HG03280 (cell line): ENCODE measurements around the gene FBXW11.
A peak's percentile ranks its signal among the peaks of the same experiment; 100 is the strongest.
"Not testable (repeated sequence)": the region's sequence is repeated elsewhere in the genome, so short reads cannot be mapped to it uniquely, and the experiment has no call there.

ENCODE experiments used
- ATAC-seq: cut with Tn5 transposase; IDR thresholded peaks from one replicate; pipeline ENCODE4 v1.9.1; 2021; ENCODE audit warnings: mild to moderate bottlenecking, moderate library complexity; ENCODE audit not compliant: unreplicated experiment

Gene FBXW11

DNA sequence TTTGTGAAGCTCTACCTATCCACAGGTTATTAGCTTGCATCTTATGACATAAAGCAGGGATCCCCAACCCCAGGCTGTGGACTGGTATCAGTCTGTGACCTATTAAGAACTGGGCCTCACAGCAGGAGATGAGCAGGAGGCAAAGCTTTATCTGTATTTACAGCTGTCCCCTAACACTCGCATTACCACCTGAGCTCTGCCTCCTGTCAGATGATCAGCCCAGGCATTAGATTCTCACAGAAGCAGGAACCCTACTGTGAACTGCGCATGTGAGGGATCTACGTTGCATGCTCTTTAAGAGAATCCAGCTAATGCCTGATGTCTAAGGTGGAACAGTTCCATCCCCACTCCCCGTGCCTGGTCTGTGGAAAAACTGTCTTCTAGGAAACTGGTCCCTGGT is 19.7 kb downstream of the FBXW11 start:
- ATAC-seq, result no peak

DNA sequence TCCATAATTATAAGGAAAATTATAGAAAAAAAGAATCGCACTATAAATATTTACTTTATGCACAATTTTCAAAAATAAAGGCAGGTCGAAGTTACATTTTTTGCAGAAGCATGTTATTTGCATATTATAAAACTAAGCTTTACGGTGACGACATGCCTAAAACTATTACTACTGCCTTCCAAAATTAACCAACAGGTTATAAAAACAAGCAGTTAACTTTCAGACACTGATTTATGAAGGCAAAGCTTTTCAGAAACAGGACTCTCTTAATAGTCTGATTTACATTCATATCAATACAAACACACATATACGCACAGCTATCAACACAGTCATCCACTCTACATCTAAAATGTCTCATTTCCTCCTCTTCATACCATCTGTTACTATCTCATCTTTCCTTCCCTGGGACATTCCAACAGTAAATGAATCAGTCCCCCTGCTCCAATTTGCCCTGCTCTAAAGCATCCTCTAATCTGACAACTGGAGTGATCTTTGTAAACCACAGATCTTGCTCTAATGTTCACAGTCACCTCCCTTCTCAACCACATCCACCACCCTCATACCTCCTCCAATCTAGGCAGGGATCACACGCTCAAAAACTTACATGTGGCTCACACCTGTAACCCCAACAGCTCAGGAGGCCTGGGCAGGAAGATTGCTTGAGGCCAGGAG is 21.6 kb downstream of the FBXW11 start:
- no peak for ATAC-seq

DNA sequence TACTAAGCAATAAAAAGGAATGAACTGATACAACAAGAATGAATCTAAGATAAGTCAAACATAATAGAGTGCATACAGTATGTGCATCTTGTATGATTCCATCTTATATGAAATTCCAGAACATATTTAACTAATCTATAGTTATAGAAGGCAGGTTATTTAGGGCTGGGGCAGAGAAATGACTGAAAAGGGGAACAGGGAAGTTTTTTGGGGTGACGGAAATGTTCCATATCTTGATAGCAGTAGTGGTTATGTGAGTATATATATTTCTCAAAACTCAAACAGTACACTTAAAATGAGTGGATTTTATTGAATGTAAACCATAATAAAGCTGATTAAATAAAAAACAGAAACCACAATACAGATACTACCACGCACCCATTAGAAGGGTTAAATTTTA is 24.6 kb downstream of the FBXW11 start:
- ATAC-seq, result no peak

DNA sequence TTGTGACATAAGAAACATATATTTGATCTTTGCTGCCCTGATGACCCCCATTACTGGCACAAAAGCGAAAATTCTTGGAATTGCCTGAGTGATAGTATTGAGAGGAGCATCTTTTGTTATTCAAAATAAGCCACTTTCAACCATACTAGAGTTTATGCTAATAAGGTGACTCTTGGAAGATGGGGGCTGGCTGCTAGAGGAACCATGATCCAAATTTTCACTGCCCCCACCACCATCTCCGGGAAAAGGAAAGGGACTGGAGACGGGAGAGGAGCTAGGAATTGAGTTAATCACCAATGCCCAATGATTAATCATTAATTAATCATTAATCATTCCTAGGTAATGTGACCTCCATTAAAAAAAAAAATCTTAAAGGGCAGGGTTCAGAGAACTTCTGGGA is 25.6 kb downstream of the FBXW11 start:
- no peak for ATAC-seq

- ATAC-seq, result no peak
Observed at GRCh38 chr5:171979606-171980005, 26.8 kb downstream of the FBXW11 start.

DNA sequence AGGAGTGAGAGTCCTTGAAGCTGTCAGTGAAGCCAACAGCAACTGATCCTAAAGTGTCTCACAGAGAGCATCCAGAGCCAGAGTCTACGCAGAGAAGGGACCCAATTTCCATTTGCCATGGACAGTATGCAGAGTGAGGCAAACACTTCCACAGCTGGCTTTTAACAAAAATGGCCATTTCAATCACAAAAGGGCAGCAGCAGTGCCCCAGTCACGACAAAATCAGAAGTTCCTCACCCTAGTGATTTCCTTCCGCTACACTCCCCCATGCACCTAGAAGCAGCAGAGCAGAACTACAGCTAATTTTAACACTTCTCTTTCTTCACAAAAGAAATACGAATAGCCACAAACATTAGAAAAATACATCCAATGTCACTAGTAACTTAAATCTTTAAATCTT is 27.9 kb downstream of the FBXW11 start:
- ATAC-seq, result peak; percentile 44

DNA sequence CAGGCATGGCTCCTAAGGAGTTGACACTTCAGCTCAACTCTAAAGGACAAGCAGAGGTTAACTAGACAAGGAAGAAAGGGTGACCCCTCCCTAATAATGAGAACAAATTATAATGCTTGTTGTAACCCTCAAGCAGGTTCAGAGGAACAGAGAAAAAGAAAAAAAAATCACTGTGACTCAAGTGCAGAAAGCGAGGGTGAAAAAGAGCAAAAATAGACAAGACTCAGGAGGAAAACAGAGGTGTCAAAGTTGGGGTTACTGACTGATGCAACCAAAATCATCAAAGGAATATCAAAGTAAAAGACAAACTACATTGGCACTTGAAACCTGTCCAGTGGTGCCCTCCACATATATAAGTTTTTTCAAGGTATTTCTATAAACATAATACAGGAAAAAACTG is 28.4 kb downstream of the FBXW11 start:
- ATAC-seq, result no peak

- not testable (repeated sequence) for ATAC-seq
Observed at GRCh38 chr5:171977244-171977950, 29.0 kb downstream of the FBXW11 start.

DNA sequence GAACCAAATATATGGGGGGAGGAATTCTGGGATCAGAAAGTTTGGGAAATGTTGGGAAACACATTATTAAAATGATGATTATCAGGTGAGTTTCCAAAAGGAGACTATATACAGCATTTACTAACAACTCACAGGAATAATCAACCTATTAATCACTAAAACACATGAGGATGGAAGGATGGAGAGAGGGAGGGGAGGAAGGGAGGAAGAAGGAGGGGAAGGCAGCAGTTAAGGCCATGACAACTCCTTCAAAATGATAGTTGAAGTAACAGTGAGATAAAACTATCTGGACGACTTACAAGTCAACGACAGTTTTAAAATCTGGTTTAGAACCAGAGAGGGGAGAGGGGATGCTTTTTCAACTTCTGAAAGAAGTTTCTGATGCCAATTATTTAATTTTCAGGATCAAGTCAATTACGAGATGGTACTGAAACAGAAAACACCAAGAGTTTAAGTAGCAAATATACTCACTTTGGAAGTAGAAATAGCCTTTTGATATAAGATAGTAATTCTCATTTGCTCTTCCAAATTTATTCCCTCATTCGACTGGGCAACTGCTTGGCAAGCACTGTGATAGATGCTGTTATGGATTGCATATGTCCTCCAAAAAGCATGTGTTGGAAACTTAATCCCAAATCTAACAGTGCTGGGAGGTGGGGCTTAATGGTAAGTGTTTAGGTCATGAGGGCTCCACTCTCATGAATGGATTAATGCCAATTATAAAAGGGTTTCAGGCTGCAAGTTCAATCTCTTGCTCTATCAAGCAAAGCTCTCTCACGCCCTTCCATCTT is 30.4 kb downstream of the FBXW11 start:
- no peak for ATAC-seq

- ATAC-seq, result no peak
Observed at GRCh38 chr5:171975262-171975876, 31.1 kb downstream of the FBXW11 start.

DNA sequence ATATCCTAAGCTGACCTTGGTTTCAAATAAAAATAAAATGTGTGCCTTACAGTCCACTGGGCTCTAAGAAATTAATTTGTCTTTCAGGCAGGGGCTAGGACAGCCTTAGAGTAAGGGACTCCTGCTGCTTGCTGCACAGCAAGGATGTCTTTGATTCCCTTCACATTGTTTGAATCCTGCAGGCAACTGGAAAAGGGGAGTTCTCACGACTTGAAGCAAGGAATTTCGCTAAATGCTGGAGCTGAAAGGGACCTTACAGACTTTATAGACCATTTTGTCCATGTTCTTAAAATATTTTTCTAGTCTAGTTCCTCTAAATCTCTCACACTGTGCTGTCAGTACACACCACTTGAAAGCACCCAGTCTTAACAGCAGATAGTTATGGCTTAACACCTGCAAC is 35.6 kb downstream of the FBXW11 start:
- ATAC-seq, result no peak

- no peak for ATAC-seq
Observed at GRCh38 chr5:171969288-171969880, 37.1 kb downstream of the FBXW11 start.

DNA sequence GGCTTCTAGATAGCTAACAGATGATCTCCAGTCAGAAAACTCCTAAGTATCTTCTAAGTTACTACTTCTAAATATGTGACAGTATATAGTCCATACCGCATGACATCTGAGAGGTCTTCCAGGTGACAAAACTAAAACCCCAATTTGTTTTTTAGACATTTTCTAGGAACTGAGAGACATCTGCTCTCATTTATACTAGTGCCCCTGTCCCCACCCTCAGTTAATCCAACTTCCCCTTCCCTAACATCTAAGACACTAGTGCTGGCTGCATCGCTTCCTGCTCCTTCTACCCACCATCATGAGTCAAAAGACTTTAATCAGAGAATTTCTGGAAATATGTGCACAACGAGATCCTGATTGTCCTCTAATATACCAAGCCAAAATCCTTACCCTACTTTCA is 37.9 kb downstream of the FBXW11 start:
- no peak for ATAC-seq

- ATAC-seq, result no peak
Observed at GRCh38 chr5:171966964-171967363, 39.5 kb downstream of the FBXW11 start.

- no peak for ATAC-seq
Observed at GRCh38 chr5:171966270-171966669, 40.2 kb downstream of the FBXW11 start.

DNA sequence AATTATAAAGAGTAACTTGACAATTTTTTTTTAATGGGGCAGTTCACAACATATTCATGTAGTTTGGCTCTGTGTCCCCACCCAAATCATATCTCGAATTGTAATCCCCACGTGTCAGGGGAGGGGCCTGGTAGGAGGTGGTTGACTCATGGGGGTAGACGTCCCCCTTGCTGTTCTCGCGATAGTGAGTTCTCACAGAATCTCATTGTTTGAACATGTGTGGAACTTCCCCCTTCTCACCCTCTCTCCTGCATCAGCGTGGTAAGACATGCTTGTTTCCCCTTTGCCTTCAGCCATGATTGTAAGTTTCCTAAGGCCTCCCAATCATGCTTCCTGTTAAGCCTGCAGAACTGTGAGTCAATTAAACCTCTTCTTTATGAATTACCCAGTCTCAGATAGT is 40.7 kb downstream of the FBXW11 start:
- no peak for ATAC-seq

GRCh38 chr5:171963416-171963815 is 43.0 kb downstream of the FBXW11 start:
- ATAC-seq, result no peak

GRCh38 chr5:171961117-171961516 is 45.3 kb downstream of the FBXW11 start:
- peak; percentile 68 for ATAC-seq

DNA sequence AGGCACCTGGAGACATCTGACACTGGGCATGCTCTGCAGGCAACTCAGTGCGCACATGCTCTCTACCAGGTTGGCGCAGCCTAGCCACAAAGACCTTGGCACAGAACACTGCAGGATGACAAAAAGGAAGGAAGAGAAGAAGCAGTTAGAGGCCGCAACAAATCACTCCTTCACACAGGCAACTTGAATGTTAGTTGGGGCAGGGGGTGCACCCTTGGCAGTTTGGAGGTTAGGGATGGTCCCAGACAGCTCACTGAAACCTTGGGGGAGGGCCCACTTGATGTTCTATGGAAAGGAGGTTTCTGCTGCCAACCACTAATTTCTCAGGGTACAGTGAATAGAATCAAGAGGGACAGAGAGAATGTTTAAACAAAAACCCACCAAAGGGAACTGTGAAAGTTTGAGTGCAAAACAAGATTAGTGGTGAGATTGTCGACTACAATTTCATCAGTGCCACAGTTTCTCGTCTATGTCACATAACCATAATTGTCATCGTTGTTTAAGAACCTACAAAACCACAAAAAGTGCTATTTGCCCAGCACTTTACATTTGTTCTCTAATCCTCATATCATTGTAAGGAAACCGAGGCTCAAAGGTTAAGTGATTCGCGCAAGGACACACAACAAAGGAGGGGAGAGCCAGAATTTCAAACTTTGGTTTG is 48.7 kb downstream of the FBXW11 start:
- ATAC-seq, result no peak

DNA sequence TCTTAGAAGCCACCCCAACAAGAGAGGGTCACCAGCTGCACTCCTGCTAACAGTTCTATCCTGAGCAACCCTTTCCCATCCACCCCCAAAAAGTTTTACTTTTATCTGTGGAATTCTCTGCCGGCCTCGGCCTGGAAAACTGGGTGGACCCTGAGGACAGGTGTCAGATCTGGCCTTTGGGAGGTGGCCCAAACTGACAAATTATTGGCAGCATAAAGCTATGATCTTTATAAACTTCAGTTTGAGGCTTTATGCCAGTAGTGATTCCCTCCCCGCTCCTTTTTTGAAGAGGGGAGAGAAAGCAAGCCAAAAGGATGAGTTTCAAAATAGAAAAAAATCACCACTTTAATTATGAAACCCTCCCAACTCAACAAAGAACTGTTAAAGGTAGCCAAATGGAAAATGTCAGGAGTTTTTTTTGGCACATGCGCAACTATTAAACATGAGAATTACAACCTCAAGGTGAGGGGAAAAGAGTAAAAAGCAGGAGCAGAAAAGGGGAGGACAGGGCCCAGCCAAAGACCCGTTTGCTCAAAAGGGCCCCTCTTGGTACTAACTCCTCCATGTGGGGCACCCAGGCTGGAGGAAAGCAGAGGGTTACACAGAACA is 49.4 kb downstream of the FBXW11 start:
- ATAC-seq, result no peak
